Stimulated activated CD4-positive, alpha-beta T cell treated with anti-CD3 and anti-CD28 coated beads, Interleukin-15, amount 100 ng/mL, for 48 hours (primary cell): ENCODE measurements around the gene TIGD3.

Experiments
- DNase-seq, 2 donors: peaks; one replicate each; pipeline ENCODE4 v3.0.0-alpha.2; 2020; ENCODE audit warnings: low read depth in 2 of 2

Gene TIGD3

GRCh38 chr11:65370659-65371049 is 16.1 kb downstream of the TIGD3 start:
- DNase-seq: no peak

- DNase-seq: no peak
Measured at GRCh38 chr11:65373839-65374580, 19.5 kb downstream of the TIGD3 start.

- DNase-seq: no peak
Measured at GRCh38 chr11:65375012-65375411, 20.5 kb downstream of the TIGD3 start.

GRCh38 chr11:65376138-65376713 is 21.7 kb downstream of the TIGD3 start:
- DNase-seq: no peak

- DNase-seq: no peak
Measured at GRCh38 chr11:65377036-65377435, 22.5 kb downstream of the TIGD3 start.

- no peak for DNase-seq
Measured at GRCh38 chr11:65377777-65378176, 23.2 kb downstream of the TIGD3 start.

GRCh38 chr11:65378208-65378927 is 23.8 kb downstream of the TIGD3 start:
- no peak for DNase-seq

GRCh38 chr11:65378928-65379638 is 24.5 kb downstream of the TIGD3 start:
- no peak for DNase-seq

GRCh38 chr11:65379698-65380459 is 25.3 kb downstream of the TIGD3 start:
- no peak for DNase-seq

GRCh38 chr11:65380460-65381119 is 26.0 kb downstream of the TIGD3 start:
- DNase-seq: no peak

- DNase-seq: no peak
Measured at GRCh38 chr11:65381716-65382032, 27.1 kb downstream of the TIGD3 start.

GRCh38 chr11:65382033-65382803 is 27.7 kb downstream of the TIGD3 start, which contains the start of gene SLC25A45:
TSS of gene SLC25A45 (minus strand) at chr11:65382646. CDS start at chr11:65381951, 695 bp downstream.
- peak; percentile 92 to 95 for DNase-seq

GRCh38 chr11:65382804-65383368 is 28.3 kb downstream of the TIGD3 start:
- DNase-seq: no peak

GRCh38 chr11:65383778-65384177 is 29.2 kb downstream of the TIGD3 start:
- no peak for DNase-seq

- no peak for DNase-seq
Measured at GRCh38 chr11:65384301-65384889, 29.8 kb downstream of the TIGD3 start.

GRCh38 chr11:65386307-65387140 is 32.0 kb downstream of the TIGD3 start, which contains the start of gene FRMD8:
TSS of gene FRMD8 (plus strand) at chr11:65386637. CDS start at chr11:65387037, 400 bp downstream.
- peak; percentile 65 to 77 for DNase-seq

- no peak for DNase-seq
Measured at GRCh38 chr11:65388731-65389130, 34.2 kb downstream of the TIGD3 start.

GRCh38 chr11:65389294-65389980 is 34.9 kb downstream of the TIGD3 start:
- no peak for DNase-seq
